Left renal cortex interstitium (tissue), 4 donors: ENCODE results near the gene RABAC1. TPM values are rescaled to one million over a fixed set of nuclear protein-coding genes. Genes with fewer than 3 reads are reported as not detected.
"Not testable (repeated sequence)": the region's sequence is repeated elsewhere in the genome, so short reads cannot be mapped to it uniquely, and the experiment has no call there.

ENCODE experiments used
- DNase-seq, 4 donors: peaks; one replicate each; pipeline ENCODE4 v3.0.0-alpha.2; 2013; ENCODE audit warnings: low read depth in 4 of 4, low spot score in 2 of 4, missing footprints in 1 of 4
- polyA plus RNA-seq, 4 donors: library from polyadenylated mRNA; unstranded; fragments of 120-200 nt; gene quantifications; one replicate each; pipeline ENCODE4 v1.2.1, GENCODE V29; 2013; ENCODE audit not compliant: insufficient read length in 4 of 4

The RABAC1 gene
- polyA plus RNA-seq, 4 donors, result 54.0 to 120 (median 77.3) TPM

DNA sequence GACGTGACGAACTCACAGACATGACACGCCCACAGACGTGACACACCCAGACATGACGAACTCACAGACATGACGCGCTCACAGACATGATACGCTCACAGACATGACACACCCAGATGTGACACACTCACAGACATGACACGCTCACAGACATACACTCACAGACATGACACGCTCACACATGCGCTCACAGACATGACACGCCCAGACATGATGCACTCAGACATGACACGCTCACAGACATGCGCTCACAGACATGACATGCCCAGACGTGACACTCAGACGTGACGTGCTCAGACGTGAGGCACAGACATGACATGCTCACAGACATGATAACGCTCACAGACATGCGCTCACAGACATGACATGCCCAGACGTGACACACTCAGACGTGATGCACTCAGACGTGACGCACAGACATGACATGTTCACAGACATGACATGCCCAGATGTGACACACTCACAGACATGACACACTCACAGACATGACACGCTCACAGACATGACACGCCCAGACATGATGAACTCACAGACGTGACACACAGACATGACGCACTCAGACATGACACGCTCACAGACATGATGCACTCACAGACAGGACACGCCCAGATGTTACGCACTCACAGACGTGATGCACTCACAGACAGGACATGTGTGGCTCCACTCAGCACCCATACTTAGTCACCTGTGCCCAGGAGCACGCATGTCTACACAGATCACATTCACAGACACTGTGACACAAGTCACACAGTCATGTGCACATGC is 39.0 kb downstream of the RABAC1 start:
- DNase-seq, result no peak

DNA sequence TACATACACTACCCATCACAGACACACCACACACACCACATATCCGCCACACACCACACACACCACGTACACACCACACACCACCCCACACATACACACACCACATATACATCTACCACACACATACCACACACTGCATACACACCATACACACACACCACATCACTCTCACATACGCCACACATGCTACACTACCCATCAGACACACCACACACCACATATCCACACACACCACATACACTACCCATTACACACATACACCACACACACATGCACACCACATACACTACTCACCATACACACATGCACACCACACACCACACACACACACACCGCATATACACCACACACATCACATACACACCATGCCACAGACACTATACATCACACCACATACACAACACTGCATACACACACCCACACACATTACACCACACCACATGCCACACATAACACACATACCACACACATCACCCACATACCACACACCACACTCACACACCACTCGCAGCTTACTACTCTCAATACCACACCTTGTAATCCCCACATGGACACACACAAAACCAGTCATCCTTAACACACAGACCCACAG is 40.4 kb downstream of the RABAC1 start:
- DNase-seq, result no peak

- no peak for DNase-seq
Measured at GRCh38 chr19:41918095-41918494, 41.0 kb downstream of the RABAC1 start.

GRCh38 chr19:41917676-41918075 is 41.4 kb downstream of the RABAC1 start:
- no peak for DNase-seq

DNA sequence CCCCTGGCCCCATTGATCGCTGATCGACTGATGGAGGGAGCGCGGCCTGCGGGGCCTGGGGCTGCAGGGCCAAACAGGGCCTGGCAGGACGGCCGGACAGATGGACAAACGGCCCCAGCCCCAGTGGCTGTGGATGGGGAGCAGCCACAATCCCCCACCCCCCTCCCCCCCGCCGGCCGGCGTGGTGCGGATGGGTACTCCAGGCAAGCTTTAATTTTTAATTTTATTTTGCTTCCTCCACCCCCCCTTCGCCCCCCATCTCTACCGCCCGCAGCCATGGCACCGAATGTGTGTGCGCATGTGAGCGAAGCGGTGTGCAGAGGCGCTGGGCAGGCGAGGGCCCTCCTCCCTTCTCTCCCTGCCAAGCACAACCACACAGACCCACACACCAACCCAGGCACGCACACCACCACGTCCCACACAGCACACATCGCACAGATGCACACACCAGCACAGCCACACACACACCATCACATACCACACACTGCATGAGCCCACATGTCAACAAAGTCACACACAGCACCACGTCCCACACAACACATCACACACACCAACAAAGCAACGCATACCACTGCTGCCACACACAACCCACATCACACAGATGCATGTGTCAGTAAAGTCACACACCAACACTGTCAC is 43.2 kb downstream of the RABAC1 start:
- no peak for DNase-seq

- DNase-seq, result no peak
Measured at GRCh38 chr19:41915021-41915775, 43.9 kb downstream of the RABAC1 start.

- DNase-seq, result not testable (repeated sequence)
Measured at GRCh38 chr19:41914424-41914834, 44.7 kb downstream of the RABAC1 start.

GRCh38 chr19:41913538-41914423 is 45.3 kb downstream of the RABAC1 start:
- no peak for DNase-seq

DNA sequence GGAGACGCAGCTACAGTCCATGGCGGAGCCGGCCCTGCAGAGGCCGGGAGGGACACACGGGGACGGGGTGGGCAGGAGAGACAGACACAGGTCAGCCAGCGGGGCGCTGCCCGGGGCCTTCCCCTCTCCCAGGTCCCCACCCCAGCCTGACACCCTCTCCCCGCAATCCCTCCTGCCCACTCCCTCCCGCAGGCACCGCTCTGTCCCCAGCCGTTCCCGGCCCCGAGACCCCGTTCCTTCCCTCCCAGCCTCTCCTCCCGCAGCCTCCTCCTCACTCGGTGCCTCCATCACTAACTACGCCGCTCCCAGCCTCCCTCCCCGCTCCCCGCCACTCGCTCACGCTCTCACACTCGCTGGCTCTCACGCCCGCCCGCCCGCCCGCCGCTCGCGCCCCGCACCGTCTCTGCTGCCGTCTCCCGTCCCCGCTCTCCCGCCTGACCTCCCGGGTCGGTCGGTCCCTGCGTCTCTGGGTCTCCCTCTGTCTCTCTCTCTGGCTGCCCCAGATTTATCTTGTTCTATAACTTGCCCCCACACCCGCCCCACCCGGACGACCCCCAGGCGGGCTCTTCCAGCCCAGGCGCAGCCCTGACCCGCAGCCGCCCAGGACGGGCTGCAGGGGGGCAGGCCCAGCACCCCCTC is 46.1 kb downstream of the RABAC1 start:
- DNase-seq, result no peak

- no peak for DNase-seq
Measured at GRCh38 chr19:41911889-41912731, 47.0 kb downstream of the RABAC1 start.

- no peak for DNase-seq
Measured at GRCh38 chr19:41910992-41911888, 47.9 kb downstream of the RABAC1 start.

DNA sequence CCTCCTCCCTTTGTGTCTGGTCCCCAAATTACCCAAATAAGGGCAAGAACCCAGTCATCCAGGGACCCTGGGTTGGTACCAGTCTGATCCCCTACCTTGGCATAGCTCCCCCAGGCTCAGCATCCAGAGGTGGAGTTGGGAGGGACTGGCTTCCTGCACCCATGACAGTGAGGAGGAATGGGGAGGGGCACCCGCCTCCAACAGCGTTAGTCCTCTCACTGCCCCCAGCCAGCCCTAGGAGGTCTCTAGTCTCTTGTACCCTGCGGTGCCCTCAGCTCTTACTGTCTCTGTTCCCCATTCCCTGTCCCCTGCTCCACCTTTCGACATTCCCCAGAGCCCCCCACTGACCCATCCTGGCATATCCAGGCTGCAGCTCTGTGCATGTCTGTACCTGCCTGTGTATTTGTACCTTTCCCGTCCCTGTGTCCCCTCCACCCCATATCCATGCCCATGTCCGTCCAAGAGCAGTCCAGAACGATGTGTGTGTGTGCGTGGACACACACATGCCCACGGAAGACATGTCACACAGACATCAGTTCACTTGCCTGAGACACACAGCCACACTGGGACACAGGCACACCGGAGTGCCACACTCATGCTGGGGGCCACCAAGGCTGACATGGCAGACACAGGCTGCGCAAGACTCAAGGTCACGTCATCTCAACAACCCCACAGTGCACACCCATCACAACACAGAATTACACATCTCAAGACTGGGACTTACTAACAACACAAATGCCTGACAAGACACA is 48.7 kb downstream of the RABAC1 start:
- no peak for DNase-seq

- DNase-seq, result no peak
Measured at GRCh38 chr19:41909706-41910105, 49.4 kb downstream of the RABAC1 start.

DNA sequence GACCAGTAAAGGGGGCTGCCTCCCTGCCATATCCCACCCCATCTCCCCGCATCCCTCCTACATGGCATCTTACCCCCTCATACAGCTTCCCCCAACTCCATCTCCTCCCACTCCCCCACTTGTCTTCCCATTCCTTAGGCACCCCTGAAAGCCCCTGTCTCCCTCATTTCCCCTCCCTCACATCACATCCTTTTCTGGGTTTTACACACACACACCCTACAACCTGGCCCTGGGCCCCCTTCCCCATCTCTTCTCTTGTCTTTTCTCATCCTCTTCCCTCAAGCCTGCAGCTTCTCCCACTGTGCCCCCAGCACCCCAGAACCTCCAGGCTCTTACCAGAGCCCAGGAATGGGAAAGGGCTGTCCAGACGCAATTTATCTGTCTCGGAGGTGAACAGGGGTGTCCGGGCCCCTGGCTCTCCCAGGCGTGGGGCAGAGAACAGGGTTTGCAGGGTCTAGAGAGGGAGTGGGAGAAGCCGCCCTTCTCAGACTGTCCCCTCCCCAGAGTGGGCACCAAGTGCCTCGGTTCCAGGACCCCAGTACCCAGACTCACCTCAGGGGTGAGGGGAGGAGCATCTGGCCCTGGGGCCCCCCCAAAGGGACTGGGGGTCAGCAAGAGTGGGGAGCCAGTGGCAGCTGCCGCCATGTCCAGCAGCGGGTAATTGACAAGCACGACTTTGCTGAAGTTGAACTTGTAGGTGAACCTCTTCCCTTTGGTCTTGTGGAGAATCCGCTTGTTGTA is 50.2 kb downstream of the RABAC1 start:
- DNase-seq, result no peak

- DNase-seq, result no peak
Measured at GRCh38 chr19:41907994-41908615, 51.0 kb downstream of the RABAC1 start.
